Hepatocyte (in vitro differentiated cells): Measurements from ENCODE around the gene DLG2.

Experiments
- CTCF ChIP-seq: fragments of 200-600 bp; sonication (generic); IDR thresholded peaks from 2 replicates; pipeline ENCODE4 v1.5.1; 2016; ENCODE audit warnings: antibody characterized with exemption, mild to moderate bottlenecking; ENCODE audit not compliant: poor library complexity
- EZH2 ChIP-seq: fragments of 200-600 bp; sonication (generic); IDR thresholded peaks from 2 replicates; pipeline ENCODE4 v1.6.1; 2016; ENCODE audit warnings: antibody characterized with exemption, mild to moderate bottlenecking, borderline replicate concordance
- EZH2phosphoT487 ChIP-seq: fragments of 200-600 bp; sonication (generic); IDR thresholded peaks from one replicate; pipeline ENCODE4 v1.6.1; 2018; ENCODE audit warnings: antibody characterized with exemption, mild to moderate bottlenecking, low read depth, moderate library complexity; ENCODE audit not compliant: unreplicated experiment, severe bottlenecking

GRCh38 chr11:83608571-83608970, 2018.6 kb downstream of the DLG2 start:
- TF ChIP-seq EZH2, result no peak
- TF ChIP-seq CTCF, result no peak
- no peak for TF ChIP-seq EZH2phosphoT487
